Mammary epithelial cell (primary cell): ENCODE results near the gene CDK3.

ENCODE experiments used
- EZH2 ChIP-seq: IDR thresholded peaks from 2 replicates; pipeline ENCODE4 v1.6.1; 2012; ENCODE audit warnings: low read length, inconsistent platforms, borderline replicate concordance
- TF ChIP-seq, protein P1 (sequence below), 2 donors: IDR thresholded peaks in 1 of 2; conservative IDR thresholded peaks in 1 of 2; 2 replicates each; pipeline ENCODE4 v1.5.1; 2011 to 2012; ENCODE audit warnings: inconsistent platforms in 2 of 2, low read length in 2 of 2, mild to moderate bottlenecking in 2 of 2, control low read depth in 1 of 2, low read depth in 1 of 2; ENCODE audit not compliant: insufficient read depth in 1 of 2; ENCODE audit errors: extremely low read depth in 1 of 2

DNA sequence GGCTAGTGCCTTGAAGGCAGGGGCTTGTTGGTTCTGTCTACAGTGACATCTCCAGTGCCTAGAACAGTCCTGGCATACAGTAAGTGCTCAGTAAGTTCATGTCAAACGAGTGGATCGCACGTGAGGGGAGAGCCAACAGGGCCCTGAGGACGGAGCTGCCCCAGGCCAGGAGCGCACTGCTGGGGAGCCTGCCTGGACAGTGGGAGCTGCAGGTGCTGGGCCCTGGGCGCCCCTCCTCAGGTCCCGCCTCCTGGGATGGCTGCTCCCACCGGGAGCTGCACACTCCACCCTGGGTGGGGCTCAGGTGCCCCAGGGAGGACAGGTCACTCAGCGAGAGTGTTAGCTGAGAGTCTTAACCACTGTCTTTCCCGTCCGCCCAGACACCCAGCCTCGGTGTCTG is 24.6 kb downstream of the CDK3 start:
- TF ChIP-seq, protein P1, sequence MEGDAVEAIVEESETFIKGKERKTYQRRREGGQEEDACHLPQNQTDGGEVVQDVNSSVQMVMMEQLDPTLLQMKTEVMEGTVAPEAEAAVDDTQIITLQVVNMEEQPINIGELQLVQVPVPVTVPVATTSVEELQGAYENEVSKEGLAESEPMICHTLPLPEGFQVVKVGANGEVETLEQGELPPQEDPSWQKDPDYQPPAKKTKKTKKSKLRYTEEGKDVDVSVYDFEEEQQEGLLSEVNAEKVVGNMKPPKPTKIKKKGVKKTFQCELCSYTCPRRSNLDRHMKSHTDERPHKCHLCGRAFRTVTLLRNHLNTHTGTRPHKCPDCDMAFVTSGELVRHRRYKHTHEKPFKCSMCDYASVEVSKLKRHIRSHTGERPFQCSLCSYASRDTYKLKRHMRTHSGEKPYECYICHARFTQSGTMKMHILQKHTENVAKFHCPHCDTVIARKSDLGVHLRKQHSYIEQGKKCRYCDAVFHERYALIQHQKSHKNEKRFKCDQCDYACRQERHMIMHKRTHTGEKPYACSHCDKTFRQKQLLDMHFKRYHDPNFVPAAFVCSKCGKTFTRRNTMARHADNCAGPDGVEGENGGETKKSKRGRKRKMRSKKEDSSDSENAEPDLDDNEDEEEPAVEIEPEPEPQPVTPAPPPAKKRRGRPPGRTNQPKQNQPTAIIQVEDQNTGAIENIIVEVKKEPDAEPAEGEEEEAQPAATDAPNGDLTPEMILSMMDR (conservative IDR thresholded peaks at IDR 0.05 in 1 of 2, IDR thresholded peaks at IDR 0.05 in 1 of 2; ENCODE audit: extremely low read depth in 1 of 2, insufficient read depth in 1 of 2, low read depth in 1 of 2, low read length in 2 of 2), result no peak
- no peak for TF ChIP-seq EZH2
